HG03442 (cell line): ENCODE data around the gene RHPN2.
"Not testable (repeated sequence)": the region's sequence is repeated elsewhere in the genome, so short reads cannot be mapped to it uniquely, and the experiment has no call there.

Experiments used
- ATAC-seq: cut with Tn5 transposase; IDR thresholded peaks from one replicate; pipeline ENCODE4 v1.9.1; 2021; ENCODE audit warnings: mild to moderate bottlenecking, moderate library complexity; ENCODE audit not compliant: unreplicated experiment

The RHPN2 gene

DNA sequence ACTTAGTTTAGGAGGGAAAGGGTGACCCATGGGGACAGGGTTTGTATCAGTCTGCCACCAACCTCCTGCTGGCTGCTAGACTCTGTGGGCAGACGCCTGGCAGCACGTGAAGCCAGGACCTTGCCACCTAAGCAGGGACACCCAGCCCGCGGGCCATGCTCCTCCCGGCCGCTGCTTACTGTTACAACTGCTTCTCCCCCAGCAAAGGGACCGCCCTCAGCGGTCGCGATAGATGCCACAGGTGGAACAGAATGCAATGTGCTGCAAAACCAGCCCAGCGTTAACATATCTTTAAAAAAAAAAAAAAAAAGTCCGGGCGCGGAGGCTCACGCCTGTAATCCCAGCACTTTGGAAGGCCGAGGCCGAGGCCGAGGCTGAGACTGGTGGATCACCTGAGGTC, 1.9 kb upstream of the RHPN2 start:
- ATAC-seq = no peak

DNA sequence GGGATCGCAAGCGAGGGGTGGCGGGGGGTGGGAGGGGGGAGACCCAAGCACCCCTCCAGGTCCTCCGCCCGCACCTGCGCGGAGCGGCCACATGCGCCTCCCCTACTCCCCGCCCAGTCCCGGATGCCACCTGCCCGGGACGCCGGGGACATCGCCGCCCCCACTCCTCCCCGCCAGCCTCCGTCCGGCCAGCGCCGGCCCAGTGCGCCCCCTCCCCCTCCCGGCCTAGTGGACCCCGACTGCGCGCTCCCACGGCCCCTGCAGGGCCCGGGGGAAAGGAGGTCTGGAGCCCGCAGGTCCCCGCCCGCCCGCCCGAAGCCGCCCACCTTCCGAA, 263 bp downstream of the RHPN2 start:
- peak; percentile 53 for ATAC-seq

DNA sequence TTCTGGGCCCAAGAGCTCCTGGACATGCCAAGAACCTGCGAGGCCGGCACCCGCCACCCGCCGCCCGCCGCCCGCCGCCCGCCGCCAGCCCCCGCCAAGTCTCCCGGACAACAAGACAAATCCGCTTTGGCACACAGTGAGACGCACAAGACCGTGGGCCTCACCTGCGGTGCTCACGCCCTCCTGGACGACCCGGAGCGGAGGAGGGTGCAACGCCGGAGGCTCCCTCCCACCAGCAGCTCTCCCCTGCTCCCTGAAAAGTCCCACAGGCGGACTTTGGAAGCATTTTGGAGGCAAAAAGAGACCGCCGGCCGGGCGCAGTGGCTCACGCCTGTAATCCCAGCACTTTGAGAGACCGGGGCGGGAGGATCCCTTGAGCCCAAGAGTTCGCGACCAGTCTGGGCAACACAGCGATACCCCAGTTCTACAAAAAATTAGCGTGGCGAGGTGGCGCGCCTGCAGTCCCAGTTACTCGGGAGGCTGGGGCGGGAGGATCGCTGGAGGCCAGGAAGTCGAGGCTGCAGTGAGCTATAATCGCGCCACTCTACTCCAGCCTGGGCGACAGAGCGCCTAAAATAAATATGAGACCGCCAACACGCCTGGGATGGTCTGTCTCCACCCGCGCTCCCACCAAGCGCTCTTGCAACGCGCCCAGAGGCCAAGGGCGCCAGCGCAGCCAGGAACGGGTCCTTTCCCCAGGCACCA, 783 bp downstream of the RHPN2 start:
- no peak for ATAC-seq

DNA sequence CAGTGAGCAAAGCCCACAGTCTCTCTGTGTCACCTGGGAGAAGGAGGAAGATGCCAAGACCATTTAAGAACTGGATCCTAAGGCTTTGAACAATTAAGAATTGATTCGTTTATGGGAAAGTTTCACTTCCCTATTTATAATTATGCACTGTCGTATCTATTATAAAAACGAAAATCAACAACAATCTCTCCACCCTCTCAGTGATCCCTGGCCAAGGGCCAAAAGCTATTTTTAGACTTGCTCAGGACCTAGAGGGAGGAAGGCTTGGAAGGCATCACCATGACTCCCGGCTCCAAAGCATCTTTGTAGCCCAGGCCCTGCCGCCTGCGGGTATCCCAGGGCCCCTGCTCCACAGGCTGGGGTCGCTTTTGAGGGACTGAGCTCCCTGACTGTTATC, 1.3 kb downstream of the RHPN2 start:
- ATAC-seq = no peak

DNA sequence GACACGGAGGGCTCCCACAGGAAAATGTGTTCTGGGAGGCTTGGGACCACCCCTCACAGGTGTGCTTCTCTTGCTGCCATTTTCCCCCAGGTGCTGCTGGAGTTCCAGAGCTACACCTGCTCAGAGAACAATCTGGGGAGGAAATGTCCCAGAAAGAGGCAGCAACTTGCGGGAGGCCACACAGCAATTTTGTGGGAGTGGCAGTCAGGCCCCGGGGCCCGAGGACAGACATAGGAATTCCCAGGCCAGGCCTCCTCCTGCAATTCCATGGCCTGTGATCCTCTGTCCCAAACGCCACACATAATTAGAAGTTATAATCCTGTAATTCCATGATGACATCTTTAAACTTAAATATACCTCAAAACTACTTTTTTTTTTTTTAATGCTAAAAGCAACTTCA, 1.8 kb downstream of the RHPN2 start:
- no peak for ATAC-seq

DNA sequence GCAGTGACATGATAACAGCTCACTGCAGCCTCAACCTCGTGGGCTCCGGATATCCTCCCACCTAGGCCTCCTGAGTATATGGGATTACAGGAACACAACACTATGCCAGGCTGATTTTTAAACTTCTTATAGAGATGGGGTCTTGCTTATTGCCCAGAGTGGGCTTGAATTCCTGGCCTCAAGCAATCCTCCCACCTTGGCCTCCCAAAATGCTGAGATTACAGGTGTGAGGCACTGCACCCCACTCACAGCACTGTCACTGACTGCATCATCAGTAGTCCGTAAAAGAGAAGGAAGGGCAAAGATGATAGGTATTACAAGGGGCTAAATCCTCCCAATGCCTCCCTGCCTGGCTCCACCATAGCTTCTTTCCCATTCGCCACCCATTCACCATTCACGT, 4.1 kb downstream of the RHPN2 start:
- no peak for ATAC-seq

DNA sequence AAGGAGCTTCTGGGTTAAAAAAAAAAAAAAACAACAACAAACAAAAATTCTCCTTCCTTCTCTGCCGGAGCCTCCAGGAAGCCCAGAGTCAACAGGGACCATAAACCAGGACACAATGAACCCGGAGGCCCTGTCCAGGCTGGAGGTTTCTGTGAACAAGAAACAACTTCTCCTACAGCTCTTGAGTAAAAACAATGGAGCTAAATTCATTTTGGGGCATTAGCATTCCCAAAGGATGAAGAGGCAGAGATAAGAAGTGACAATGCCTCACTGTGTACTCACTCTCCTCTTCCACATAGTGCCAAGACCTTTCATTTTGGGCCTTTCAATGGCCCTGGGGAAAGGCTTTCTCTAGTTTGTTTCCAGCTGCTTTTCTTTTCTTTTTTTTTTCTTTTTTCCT, 9.0 kb downstream of the RHPN2 start:
- ATAC-seq = no peak

DNA sequence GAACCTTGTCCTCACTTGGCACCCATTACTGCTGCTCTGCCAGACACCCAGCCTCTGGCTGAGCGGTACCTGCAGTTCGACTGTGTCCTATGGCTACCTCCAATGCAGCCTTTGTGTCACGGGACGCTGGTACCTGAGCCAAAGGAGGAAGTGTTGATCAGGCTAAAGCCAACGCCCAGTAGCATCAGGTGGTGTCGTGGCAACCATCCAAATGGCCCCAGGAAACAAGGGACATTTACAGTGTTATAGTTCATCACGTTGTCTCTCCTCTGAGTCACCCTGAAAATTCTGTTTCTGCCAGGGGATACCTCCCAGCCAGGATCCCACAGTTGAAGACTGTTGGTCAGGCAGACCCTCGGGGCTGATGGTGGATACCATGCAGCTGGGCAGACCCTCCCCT, 10.1 kb downstream of the RHPN2 start:
- no peak for ATAC-seq

DNA sequence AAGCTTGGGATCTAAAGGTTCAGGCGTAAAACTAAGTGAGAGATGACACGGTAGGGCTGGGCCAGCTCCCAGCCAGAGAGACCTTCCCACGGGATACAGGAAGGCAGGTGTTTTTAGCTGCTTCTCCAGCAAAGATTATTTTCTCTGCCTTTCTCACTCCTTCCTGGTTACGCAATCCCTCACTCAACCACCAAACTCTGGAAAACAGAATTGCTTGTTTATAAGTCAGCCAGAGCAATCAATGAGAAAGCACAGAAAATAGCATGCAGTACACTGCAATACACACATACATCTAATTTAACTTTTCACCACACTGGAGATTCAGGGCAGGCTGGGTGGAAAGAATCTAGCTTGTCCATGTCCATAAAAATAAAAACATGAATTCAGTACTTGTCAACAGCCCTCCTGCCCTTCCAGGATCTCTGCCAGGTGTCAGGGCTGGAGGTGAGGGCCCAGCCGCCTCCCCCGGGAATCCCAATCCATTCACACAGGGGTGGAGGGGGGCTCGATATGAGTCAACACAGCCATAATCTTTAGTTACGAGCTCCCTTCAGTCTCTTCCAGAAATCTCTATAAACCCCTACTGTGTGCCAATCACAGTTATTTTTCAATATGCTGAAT, 12.2 kb downstream of the RHPN2 start:
- ATAC-seq = no peak

DNA sequence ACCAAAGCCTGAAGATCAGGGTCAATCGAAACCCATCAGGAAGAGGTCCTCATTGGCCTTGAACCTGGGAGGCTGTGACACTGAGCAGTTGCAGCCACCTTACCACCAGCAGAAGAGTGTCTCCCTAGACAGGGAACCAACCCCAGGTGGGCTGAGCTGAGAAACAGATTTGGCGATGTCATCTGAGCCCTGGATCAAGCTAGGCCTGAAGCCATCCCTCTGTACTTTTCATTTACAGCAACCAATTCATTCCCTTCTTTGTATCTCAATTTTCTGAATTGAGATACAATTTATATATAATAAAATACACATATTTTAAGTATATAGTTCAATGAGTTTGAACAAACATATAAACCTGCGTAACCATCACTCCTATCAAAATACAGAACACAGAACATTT, 14.6 kb downstream of the RHPN2 start:
- no peak for ATAC-seq

DNA sequence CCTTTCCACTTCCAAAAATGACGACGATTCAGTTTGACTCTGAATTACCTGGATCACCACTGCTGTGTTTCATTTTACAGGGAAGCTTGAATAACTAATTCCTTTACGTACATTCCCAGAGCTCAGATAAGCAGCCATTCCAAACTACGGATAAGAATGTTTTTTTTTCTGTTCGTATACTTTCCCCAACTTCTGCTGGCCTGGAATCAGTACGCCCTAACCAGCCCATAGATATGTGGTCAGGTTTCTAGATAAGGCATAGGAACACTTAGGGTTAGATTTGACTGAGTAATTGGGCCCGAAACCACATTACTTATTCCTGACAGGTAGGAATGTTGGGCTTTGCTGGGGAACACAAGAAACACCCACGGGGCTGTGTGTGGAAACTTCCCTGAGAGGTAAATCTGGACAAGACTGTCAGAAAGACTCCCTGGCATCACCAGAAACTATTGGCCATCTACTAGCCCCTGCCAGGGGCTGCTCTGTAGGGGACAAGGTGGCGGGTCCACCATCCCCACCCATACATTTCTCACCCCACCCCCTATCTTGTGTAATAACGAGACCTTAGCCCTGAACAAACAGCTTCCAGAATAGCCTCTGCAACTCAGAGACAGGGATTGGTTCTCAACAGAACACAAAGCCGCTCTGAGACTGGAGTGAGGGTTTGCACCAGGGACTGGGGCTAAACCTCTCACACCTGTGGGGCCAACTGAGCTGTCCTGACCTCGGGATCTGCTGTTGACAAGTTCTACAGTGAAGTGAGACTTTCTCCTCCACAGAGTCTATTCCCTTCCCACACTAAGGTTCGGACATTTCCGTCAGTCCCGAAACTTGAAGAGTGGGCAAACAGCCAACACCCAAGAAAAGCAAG, 15.6 kb downstream of the RHPN2 start:
- no peak for ATAC-seq

DNA sequence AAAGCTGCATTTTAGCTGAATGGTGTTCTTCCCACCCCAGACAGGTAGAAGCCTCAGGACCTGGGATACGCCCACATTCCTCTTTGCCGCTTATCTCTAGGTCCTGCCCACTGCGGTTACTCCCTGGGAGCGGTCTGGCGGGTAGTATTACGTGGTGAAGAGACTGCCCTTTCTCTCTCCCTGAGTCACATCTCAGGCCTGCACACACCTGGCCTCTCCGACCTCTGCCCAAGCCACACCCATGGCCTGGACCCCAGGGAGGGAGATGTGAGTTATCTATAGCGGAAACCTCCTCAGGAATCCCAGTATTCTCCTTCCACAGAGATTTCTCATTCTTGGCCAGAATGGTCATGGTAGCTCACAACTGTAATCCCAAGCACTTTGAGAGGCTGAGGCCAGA, 17.3 kb downstream of the RHPN2 start:
- no peak for ATAC-seq

DNA sequence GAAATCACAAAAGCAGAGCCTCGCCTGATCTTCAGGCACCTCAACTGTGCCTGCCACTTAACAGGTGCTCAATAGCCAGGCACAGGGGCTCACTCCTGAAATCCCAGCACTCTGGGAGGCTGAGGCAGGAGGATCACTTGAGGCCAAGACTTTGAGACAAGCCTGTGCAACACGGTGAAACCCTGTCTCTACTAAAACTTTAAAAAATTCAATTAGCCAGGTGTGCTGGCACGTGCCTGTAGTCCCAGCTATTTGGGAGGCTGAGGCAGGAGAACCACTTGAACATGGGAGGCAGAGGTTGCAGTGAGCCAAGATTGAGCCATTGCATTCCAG, 22.9 kb downstream of the RHPN2 start:
- not testable (repeated sequence) for ATAC-seq

DNA sequence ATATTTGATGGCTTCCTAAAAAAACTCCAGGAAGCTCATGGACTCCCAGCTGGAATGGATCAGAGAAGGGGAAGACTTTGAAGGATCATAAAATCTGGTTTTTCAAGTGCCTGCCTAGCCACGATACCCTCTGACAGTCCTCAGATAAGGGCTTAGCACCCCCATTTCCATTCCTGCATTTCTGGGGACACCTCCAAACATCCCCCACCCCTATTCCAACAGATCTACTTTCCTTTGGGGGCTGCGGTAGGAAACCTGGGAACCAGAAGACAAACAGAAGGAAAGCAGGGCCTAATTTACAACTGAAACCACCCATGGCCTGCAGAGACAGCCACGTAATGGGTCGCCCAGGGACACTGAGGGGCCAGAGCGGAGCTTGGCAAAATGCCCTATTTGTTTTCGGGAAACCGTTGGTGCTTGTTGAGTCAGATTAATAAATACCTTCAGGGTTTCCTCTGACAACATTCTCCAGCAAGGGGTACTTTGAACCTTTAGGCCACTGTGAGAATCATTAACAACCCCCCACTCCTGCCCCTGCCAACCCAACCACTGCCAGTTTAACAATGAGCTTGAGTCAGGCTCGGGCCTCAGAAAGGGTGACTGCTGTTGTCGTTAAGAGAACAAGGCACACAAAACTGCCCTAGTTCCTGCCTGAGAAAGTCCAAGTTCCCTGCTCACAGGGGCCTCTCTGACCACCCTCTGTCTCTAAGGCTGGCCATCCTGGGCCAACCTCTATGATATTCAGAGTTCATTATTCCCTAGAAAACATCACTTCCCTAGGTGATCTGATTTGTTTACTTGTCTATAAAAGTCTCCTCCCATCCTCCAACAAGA, 23.5 kb downstream of the RHPN2 start:
- no peak for ATAC-seq

DNA sequence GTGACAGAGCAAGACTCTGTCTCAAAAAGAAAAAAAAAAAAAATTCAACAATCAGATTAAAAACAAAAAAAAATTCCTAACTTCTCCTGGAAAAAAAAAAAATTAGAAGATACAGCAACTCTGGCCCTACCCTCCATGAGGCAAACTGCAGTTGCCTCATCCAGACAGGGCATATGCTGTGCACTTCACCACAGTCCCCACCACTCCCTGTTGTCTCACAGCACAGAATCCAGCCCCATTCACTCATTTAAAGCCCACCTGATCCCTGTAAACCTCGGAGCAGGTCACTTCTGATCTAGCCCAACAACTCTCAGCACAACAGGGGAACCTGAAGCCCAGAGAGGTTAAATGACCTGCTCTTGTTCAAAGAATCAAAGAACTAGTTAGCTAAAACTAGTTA, 24.9 kb downstream of the RHPN2 start:
- no peak for ATAC-seq

DNA sequence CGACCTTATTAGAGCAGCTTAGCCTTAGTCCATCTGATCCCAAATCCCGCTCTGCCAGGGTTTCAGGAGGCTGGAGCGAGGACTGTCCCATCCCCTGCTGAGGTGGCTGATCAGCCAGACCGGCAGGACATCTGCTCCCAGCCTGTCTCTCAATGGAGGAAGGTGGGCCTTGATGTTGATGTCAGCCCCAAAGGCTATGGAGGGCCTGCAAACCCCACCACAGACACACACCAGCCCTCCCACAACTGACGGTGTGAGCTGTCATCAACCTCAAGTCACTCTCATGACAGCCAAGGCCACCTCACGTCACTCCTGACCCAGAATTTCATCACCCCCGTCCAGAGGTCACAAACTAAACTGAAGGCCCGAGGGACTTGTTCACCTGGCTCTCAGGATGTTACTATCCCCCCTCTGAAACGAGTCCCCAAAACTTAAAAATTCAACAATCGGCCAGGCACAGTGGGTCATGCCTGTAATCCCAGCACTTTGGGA, 25.5 kb downstream of the RHPN2 start:
- no peak for ATAC-seq

DNA sequence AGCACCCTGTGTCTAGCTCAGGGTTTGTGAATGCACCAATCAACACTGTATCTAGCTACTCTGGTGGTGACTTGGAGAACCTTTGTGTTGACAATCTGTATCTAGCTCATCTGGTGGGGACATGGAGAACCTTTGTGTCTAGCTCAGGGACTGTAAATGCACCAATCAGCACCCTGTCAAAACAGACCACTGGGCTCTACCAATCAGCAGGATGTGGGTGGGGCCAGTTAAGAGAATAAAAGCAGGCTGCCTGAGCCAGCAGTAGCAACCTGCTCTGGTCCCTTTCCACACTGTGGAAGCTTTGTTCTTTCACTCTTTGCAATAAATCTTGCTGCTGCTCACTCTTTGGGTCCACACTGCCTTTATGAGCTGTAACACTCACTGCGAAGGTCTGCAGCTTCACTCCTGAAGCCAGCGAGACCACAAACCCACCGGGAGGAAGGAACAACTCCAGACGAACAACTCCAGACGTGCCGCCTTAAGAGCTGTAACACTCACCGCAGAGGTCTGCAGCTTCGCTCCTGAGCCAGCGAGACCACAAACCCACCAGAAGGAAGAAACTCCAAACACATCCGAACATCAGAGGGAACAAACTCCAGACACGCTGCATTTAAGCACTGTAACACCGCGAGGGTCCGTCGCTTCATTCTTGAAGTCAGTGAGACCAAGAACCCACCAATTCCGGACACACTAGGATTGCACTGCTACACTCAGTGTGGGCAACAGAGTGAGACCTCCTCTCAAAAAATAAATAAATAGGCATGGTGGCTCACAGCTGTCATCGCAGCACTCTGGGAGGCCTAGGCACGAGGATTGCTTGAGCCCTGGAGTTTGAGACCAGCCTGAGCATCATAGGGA, 27.3 kb downstream of the RHPN2 start:
- not testable (repeated sequence) for ATAC-seq

DNA sequence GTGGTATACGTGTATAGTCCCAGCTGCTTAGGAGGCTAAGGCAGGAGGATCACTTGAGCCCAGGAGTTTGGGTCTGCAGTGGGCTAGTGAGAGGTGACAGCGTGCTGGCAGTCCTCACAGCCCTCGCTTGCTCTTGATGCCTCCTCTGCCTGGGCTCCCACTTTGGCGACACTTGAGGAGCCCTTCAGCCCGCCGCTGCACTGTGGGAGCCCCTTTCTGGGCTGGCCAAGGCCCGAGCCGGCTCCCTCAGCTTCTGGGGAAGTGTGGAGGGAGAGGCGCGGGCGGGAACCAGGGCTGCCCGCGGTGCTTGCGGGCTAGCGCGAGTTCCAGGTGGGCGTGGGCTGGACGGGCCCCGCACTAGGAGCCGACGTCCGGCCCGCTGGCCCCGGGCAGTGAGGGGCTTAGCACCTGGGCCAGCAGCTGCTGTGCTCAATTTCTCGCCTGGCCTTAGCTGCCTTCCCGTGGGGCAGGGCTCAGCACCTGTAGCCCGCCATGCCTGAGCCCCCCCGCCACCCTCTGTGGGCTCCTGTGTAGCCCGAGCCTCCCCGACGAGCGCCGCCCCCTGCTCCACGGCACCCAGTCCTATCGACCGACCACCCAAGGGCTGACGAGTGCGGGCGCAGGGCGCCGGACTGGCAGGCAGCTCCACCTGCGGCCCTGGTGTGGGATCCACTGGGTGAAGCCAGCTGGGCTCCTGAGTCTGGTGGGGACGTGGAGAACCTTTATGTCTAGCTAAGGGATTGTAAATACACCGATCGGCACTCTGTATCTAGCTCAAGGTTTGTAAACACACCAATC, 28.1 kb downstream of the RHPN2 start:
- not testable (repeated sequence) for ATAC-seq

DNA sequence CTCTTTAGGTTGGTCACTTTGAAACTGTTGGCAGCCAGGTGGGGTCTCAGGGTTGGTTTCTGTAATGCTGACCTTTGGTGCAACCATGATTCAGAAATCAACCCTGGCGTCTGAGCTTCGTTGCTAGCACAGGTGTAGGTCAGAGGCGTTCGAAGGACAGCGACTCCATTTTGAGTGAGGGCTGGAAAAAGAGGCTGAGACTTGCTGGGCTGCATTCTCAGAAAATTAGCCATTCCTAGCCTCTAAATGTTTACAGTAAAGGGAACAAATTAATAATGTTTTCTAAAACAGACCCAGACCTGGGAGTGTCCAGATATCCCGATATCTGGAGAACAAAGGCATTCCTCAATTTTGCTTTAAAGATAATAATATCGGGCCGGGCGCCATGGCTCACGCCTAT, 29.2 kb downstream of the RHPN2 start:
- ATAC-seq = no peak
